ENCODE measurements around the gene PLA2G6.
A peak's percentile ranks its signal among the peaks of the same experiment; 100 is the strongest.
"Not testable (repeated sequence)": the region's sequence is repeated elsewhere in the genome, so short reads cannot be mapped to it uniquely, and the experiment has no call there.

The PLA2G6 gene

GRCh38 chr22:38169116-38169515 is 12.5 kb downstream of the PLA2G6 start:
- DNase-seq = no peak

- DNase-seq = peak in 14 of 56 donors; percentile 15 to 55 (median 33)
Measured at GRCh38 chr22:38167988-38168407, 13.6 kb downstream of the PLA2G6 start.

DNA sequence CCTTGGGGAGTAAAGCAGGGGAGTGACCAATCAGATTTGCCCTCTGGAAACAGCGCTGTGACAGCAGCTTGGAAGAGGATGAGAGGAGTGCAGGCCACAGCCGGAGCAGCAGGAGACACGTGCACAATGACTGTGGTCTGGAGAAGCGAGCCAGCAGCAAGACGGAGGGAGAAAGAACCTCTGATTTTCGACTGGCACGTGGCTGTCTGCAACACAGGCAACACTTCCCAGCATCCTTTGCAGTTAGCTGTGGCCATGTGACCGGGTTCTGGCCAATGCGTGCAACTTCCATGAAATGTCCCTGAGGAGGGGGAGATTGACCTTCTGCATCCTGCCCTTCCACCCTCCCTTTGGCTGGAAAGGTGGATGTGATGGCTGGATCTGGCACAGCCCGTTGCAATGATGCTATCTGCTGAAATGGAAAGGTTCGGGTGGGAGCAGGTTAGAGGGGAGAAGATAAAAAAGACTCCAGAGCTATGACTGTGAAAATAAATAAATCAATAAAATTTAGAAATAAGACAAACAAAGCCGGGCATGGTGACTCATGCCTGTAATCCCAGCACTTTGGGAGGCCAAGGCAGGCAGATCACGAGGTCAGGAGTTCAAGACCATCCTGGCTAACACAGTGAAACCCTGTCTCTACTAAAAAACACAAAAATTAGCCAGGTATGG is 15.6 kb downstream of the PLA2G6 start:
- no peak for DNase-seq

- no peak for DNase-seq
Measured at GRCh38 chr22:38164551-38164918, 17.1 kb downstream of the PLA2G6 start.

- DNase-seq = no peak
Measured at GRCh38 chr22:38163844-38164550, 17.6 kb downstream of the PLA2G6 start.

DNA sequence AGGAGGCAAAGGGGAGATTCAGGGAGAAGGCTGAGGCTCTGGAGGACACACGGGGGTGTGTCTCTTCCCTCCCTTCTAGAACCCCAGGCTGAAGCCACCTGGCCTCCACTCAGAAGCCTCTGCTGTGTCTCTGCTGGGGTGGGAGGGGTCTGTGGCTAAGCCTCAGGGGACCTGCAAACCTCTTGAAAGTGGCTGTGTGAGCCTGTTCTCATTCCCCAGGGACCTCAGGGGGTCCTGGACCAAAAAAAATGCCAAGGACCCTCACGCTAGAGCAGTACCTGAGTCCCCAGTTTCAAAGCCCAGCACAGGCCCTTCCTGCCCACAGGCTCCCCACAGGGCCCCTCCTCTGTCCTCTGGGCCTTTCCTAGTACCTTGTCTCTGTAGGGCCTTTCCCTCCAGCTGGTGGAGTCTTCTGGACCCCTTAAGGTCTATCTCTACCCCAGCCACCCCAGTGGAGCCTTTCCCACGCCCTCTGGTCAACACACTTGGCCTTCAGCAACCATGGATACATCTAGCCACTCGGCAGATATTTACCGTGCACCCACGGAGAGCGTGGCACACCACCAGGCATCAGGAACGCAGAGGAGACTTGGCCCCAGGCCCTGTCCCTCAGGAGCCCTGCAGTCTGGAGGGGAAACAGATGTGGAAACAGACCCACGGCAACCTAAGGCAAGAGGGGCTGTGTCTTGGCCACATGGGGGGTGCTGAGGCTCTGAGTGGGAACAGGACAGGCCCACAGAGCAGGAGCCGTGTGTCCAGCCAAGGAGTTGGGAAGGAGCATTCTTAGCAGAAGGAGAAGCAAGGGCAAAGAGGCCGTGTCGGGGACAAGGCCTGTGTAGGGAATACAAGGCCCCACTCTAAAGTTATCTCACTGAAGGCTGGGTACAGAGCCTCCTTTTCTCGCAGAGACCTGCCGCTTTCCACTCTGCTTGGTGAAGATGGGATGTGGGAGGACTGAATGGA is 18.5 kb downstream of the PLA2G6 start:
- DNase-seq = no peak

GRCh38 chr22:38155703-38156102 is 25.9 kb downstream of the PLA2G6 start:
- DNase-seq = no peak

- not testable (repeated sequence) for DNase-seq
Measured at GRCh38 chr22:38154563-38154915, 27.1 kb downstream of the PLA2G6 start.

DNA sequence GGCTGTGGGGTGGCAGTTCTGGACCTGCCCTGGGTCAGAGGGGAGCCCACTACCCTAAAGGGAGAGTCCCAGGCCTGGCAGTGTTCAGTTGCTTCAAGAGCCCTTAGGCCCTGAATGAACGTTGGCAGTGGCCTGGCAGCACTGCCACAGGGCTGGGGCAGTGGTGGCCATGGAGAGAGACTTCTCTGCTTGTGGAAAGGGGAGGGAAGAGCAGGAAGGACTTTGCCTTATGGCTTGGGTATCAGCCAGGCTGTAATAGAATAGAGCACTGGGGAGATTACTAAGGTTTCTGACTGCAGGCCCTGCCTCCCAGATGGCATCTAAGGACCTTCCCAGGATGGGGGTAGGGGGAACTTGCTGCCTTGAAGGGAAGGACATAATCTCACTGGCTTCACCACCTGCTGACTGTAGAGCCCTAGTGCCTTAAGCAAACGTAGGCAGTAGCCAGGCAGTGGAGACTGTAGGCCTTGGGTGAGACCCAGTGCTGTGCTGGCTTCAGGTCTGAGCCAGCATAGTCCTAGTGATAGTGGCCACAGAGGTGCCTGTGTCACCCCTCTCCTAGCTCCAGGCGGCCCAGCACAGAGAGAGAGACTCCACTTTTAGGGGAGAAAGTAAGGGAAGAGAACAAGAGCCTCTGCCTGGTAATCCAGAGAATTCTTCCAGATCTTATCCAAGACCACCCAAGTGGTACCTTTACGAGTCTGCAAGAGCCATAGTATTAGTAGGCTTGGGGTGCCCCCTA is 27.6 kb downstream of the PLA2G6 start:
- no peak for DNase-seq

DNA sequence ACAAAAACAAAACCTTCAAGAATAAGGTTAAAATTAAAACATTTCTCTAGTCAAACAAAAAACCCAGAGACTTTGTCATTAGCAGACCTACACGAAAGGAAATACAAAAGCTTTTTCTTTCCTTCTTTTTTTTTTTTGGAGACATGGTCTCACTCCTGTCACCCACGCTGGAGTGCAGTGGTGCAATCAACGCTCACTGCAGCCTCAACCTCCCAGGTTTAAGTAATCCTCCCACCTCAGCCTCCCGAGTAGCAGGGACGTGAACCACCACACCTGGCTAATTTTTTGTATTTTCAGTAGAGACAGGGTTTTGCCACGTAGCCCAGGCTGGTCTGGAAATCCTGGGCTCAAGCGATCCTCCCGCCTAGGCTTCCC is 30.5 kb downstream of the PLA2G6 start:
- DNase-seq = no peak

GRCh38 chr22:38148245-38148644 is 33.4 kb downstream of the PLA2G6 start:
- DNase-seq = no peak

DNA sequence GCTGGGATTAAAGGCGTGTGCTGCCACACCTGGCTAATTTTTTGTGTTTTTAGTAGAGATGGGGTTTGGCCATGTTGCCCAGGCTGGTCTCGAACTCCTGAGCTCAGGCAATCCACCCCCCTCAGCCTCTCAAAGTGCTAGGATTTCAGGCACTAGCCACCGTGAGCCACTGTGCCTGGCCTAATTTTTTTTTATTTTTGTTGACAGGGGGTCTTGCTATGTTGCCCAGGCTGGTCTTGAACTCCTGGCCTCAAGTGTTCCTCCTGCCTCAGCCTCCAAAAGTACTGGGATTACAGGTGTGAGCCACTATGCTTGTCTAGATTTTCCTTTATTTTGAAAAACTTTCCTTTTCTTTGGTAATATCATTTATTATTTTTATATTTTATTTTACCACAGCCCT is 35.5 kb downstream of the PLA2G6 start:
- not testable (repeated sequence) for DNase-seq

DNA sequence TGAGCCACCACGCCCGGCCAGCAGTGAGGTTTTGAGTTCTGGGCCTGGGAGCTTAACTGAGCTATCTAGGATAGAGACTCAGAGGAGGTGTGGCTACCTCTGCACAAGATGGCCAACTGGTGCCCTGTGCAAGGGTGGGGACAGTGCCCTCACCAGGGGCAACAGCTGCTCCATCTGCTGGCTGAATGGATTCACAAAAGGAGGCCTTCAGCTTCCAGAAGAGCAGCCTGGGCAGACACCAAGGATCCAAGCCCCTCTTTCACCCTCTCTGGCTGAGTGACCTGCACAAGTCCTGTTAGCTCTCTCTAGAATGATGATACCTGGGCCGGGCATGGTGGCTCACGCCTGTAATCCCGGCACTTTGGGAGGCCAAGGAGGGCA is 37.6 kb downstream of the PLA2G6 start:
- no peak for DNase-seq

DNA sequence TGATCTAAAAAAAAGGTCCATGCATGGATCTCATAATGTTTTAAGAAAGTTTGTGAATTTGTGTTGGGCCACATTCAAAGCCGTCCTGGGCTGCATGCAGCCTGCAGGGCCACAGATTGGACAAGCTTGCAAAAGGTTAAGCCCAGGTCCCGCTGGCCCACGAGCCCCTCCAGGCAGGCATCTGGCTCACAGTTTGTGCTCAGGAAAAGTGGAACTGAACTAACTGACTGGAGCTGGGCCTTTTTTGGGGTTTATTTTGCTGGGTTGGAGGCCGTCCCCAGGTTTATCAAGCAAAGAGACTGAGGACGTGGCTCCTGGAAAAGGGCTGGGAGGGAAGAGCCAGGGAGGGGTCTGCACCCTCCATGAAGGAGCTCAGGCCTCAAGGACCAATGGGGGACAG is 39.0 kb downstream of the PLA2G6 start:
- DNase-seq = no peak

DNA sequence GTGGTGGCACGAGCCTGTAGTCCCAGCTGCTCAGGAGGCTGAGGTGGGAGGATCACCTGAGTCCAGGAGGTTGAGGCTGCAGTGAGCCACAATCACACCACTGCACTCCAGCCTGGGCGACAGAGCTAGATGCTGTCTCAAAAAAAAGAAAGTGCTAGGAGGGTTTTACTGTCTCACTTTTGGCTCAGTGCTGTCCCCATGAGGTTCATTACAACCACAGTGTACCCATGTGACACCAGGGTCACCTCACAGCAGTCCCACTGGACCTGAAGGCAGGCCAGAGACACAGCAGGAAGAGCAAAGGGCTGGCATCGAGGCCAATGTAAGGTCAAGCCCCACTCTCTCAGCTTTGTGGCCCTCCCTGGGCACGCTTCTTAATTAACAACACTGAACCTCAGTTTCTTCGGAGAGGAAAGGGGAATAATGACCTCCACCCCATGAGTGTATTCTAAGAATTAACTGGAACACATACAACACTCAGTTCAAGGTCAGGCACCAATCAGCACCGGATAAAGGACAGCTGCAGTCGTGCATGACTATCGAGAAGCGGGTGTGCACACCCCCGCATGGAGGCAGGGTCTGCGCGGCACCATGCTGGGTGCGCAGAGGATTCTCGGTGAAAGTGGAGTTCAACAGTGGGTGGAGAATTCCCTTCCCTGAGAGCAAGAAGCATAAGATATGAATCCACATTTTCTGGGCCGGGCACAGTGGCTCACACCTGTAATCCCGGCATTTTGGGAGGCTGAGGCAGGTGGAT is 40.2 kb downstream of the PLA2G6 start:
- no peak for DNase-seq

GRCh38 chr22:38139901-38140300 is 41.7 kb downstream of the PLA2G6 start:
- no peak for DNase-seq

GRCh38 chr22:38138961-38139360 is 42.7 kb downstream of the PLA2G6 start:
- no peak for DNase-seq

- no peak for DNase-seq
Measured at GRCh38 chr22:38137876-38138687, 43.5 kb downstream of the PLA2G6 start.

- no peak for DNase-seq
Measured at GRCh38 chr22:38136607-38137006, 45.0 kb downstream of the PLA2G6 start.

Data from nucleus accumbens (tissue), 56 donors.